GM19455 (cell line): ENCODE data around the gene GAB4.
"Not testable (repeated sequence)": the region's sequence is repeated elsewhere in the genome, so short reads cannot be mapped to it uniquely, and the experiment has no call there.

Source experiments
- ATAC-seq: cut with Tn5 transposase; IDR thresholded peaks from one replicate; pipeline ENCODE4 v1.9.1; 2021; ENCODE audit not compliant: unreplicated experiment

GAB4 gene

GRCh38 chr22:17007852-17008731, at the start of gene GAB4:
TSS of gene GAB4 (minus strand) at chr22:17008222. CDS start at chr22:17008114, 108 bp downstream.
- ATAC-seq = no peak

DNA sequence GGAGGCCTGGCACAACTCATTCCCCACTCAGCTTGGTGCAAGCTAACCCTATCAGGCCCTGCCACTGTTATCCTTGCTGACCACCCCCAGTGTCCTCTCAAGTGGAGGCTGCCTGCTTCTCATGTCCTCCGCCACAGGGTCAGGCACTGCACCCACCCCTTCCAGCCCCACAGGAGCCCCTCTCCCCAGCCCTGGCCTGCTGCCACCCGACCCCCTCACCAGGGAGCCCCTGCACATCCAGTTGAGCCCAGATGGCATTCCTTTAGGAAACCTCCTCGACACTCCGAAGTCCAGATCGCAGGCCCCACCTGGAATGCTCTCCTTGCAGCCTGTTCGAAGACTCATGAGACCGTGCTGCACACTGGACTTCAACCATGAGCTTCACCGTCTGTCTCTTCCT, 48.8 kb upstream of the GAB4 start:
- no peak for ATAC-seq

DNA sequence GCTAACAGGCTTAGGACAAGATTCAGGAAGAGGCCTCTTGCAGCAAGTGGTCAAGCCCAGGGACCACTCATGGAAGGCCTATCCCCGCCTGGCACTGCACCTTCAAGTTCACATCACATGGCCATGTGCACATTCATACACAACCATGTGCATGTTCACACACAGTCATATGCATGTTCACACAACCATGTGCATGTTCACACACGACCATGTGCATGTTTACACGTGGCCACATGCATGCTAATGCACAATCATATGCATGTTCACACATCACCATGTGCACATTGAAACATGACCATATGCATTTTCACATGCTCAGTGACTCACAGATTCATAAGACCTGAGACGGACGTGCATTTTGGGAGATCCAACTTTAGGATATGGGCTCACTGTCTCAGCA, 48.0 kb upstream of the GAB4 start:
- ATAC-seq = no peak

- ATAC-seq = no peak
Measured at GRCh38 chr22:17047656-17048055, 39.6 kb upstream of the GAB4 start.

GRCh38 chr22:17046566-17047348, 38.7 kb upstream of the GAB4 start:
- ATAC-seq = no peak

DNA sequence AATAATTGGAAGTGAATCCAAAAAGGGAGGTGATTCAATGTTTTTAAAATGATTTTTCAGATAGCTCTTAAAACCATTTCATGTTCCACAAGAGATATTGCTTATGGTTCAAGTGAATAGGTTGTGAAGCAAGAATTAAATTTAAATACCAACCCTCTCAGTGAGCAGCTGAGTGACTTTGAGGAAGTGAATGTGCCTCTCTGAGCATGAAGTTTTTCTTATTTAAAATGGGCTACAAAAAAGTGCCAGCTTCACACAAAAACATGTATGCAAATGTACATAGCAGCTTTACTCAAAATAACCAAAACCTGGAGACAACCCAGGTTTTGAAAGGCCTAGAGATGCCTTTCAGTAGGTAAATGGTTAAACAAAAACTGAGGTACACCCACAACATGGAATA, 35.5 kb upstream of the GAB4 start:
- ATAC-seq = no peak

- peak; percentile 82 for ATAC-seq
Measured at GRCh38 chr22:17036842-17037711, 29.1 kb upstream of the GAB4 start.

GRCh38 chr22:17035976-17036841, 28.2 kb upstream of the GAB4 start:
- peak; percentile 37 for ATAC-seq

DNA sequence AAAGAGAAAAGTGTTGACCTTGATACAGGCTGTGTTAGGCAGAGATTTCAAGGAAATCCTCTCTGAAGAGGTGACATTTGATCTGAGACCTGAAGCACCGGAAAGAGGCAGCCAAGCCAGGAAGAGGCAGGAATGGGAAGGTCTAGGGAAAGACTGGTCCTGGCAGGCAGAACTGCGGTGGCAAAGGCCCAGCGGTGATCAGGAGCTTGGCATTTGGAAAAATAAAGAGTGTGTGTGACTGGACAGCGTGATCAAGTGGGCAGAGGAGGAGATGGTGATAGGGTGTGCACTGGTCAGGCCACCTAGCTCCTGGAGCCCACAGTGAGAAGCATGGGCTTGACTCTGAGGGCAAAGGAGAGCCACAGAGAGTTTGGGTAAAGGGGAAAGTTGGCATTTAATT, 27.2 kb upstream of the GAB4 start:
- ATAC-seq = no peak

- not testable (repeated sequence) for ATAC-seq
Measured at GRCh38 chr22:17034532-17034931, 26.5 kb upstream of the GAB4 start.

DNA sequence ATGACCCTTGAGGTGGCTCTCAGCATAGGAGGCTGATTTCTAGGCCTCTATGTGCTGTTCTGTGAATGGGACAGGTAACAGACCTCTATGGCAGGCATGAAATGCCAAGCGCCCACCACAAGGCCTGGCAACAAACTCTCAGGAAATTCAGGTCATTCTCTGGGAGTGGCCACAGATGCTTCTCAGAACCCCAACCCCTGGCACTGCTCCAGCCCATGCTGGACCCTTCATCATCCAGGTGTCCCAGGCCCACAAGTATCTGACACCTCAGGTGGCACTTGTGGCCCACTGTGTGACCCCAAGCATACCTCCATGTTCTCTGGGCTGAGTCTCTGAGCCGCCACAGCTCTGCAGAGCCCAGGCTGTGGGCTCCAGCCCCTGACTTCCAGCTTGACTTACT, 24.3 kb upstream of the GAB4 start:
- ATAC-seq = not testable (repeated sequence)

- ATAC-seq = not testable (repeated sequence)
Measured at GRCh38 chr22:17024380-17024779, 16.4 kb upstream of the GAB4 start.

DNA sequence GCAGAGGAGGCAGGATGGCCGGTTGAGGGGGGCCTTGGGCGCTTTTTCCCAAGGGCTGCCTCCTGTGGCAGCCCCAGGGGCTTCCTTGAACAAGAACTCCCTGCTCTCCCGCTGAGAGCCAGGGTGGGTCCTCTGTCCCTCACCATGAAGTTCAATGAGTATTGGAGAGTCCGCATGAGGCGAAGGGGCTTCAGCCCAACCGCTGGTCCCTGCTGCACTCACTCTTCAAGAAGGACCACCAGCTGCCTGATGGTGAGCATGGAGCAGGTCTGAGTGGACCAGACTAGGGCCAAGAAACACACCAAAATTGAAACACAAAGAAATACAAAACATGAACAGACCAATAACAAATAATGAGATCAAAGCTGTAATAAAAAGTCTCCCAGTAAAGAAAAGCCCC, 7.5 kb upstream of the GAB4 start:
- ATAC-seq = not testable (repeated sequence)

DNA sequence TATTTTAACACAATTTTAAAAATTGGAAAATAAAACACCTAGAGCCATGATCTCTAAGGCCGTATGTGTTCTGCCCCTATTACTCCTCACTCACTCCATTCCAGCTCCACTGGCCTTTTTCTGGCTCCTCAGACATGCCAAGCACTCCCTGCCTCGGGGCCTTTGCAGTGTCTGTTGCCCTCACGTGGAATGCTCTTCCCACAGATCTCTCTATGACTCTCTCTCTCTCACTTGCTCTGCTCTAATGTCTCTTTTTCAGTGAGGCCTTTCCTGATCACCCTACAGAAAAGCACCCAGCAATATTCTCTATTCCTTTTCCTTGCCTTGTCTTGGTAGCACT, 6.0 kb upstream of the GAB4 start:
- ATAC-seq = not testable (repeated sequence)

DNA sequence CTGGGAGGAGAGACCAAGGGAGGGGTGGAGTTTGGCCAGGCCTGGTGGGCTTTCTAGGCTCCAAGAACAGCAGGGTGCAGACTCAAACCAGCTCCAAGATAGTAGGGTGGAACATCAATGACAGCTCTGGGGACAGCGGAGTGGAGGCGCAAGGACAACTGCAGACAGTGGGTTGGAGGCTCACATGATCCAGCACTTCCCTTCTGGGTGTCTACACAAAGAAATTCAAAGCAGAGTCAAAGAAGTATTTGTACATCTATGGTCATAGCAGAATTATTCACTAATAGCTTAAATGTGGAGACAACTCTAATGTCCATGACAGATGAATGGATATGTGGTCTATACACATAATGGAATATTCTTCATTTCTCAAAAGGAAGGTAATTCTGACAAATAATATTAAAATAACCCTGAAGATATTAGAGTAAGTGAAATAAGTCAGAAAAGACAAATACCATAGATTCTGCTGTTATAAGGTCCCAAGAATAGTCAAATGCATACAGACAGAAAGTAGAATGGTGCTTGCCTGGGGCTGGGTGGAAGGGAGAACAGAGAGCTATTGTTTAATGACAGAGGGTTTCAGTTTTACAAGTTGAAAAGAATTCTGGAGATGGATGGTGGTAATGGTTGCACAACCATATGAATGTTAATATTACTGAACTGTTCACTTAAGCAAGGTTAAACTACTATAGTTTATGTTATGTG, 5.5 kb upstream of the GAB4 start:
- no peak for ATAC-seq

- no peak for ATAC-seq
Measured at GRCh38 chr22:17012267-17012666, 4.2 kb upstream of the GAB4 start.

GRCh38 chr22:17009640-17010291, 1.7 kb upstream of the GAB4 start:
- ATAC-seq = no peak

- ATAC-seq = no peak
Measured at GRCh38 chr22:17007257-17007656, 765 bp downstream of the GAB4 start.

GRCh38 chr22:16989915-16990314, 18.1 kb downstream of the GAB4 start:
- ATAC-seq = no peak
